Measurements from ENCODE around the gene GRAP2. TPM values are rescaled to one million over a fixed set of nuclear protein-coding genes. Genes with fewer than 3 reads are reported as not detected.

GRAP2 gene
- total RNA-seq, 4 donors from 2014 or later, result 0.97 to 2.0 TPM; not detected in 2

DNA sequence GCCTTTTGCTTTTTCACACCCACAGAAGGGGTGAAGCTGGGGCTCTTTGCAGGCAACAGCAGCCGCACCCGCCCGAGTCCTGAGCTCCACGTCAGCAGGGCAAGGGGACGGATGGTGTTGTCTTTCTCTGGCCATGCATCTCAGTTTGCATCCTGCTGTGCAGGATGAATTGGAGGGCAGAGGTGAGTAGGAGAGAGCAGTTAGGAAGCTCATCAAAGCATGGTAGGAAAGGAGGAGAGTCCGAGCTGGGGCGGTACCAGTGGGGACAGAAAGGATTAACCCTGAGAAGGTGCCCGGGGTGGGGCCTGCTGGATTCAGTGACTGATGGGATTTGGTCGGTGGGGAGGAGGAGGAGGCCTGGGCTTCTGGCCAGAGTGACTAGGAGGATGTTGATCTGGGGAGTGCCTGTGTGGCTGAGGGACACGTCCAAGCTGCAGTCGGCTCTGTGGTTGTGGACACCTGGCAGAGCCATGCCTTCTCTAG is 108.4 kb downstream of the GRAP2 start:
- no peaks in the 10 kb centered on the region for H3K4me1 ChIP-seq
- intact Hi-C loops (cut with DNase I; ENCODE audit: low total_unique reads), result no loop called here
- H3K27ac ChIP-seq, result no peak overlapping the region
- H3K9me3 ChIP-seq, result no peaks in the 10 kb centered on the region
- no peaks in the 10 kb centered on the region for H3K27me3 ChIP-seq
- H3K4me3 ChIP-seq, result no peak overlapping the region
- no peaks in the 10 kb centered on the region for H3K36me3 ChIP-seq
- DNase-seq, result no peak
- TF ChIP-seq, protein P1, sequence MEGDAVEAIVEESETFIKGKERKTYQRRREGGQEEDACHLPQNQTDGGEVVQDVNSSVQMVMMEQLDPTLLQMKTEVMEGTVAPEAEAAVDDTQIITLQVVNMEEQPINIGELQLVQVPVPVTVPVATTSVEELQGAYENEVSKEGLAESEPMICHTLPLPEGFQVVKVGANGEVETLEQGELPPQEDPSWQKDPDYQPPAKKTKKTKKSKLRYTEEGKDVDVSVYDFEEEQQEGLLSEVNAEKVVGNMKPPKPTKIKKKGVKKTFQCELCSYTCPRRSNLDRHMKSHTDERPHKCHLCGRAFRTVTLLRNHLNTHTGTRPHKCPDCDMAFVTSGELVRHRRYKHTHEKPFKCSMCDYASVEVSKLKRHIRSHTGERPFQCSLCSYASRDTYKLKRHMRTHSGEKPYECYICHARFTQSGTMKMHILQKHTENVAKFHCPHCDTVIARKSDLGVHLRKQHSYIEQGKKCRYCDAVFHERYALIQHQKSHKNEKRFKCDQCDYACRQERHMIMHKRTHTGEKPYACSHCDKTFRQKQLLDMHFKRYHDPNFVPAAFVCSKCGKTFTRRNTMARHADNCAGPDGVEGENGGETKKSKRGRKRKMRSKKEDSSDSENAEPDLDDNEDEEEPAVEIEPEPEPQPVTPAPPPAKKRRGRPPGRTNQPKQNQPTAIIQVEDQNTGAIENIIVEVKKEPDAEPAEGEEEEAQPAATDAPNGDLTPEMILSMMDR (IDR thresholded peaks at IDR 0.05), result no peak
- TF ChIP-seq POLR2A (IDR thresholded peaks at IDR 0.05), result no peak

DNA sequence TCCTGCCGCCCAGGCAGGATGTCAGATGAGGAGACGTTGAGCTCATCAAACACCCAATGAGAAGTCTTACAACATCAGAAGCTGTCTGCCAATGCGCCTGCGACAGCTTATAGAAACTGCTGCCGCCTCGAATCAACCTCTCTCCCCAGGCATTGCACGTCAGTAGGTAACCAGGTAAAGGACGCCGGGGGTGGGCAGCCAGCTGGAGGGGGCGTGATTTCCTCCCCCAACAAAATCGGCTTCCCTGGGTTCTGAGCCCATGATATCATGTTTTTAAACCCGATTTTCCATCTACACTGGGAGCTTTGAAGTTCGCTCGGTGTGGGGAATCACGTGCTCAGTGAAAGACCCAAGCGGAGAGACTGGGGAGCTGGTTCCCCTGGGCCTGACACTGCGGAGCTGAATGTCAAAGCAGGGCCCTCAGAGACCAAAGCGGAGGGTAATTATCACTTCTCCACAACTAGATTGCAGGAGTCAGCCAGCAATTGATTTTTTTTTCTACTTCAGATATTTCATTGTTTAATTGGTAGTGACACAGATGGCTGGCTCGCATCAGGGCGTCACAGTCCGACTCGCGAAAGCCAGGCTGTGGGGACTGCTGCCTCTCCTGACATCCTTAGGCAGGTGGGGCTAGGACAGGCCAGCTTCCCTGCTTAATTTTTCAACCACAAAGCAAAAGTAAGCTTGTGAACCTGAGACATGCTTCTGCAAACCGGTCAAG is 109.2 kb downstream of the GRAP2 start:
- no peak overlapping the region for H3K27ac ChIP-seq
- H3K4me3 ChIP-seq, result no peak overlapping the region

DNA sequence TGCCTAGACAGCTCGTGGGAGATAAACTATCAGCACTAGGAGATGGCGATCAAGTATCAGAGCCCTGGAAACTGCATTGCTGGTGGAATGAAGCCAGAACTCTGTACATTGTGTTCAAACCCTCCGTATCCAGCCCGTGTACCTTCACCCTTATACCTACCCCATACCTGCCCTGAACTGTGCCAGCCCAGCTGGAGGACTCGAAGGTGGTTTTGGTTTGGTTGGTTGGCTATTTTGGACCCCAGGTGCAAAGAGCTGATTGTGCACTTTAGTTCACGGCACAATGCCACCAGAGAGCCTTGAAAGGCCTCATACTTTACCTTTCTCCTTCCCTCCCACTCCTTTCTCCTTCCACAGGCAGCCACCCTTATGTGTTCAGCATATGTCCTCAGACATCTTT is 109.9 kb downstream of the GRAP2 start:
- Histone ChIP-seq H3K4me1 (no peaks in the 10 kb centered on the region), H3K9me3 (no peaks in the 10 kb centered on the region), H3K27me3 (no peaks in the 10 kb centered on the region), H3K4me3 (no peak overlapping the region), H3K36me3 (no peaks in the 10 kb centered on the region), H3K27ac (no peak overlapping the region)
- no peak for DNase-seq
- intact Hi-C loops (cut with DNase I; ENCODE audit: low total_unique reads), result no loop called here
- TF ChIP-seq POLR2A (IDR thresholded peaks at IDR 0.05), result no peak
- TF ChIP-seq, protein P1 (IDR thresholded peaks at IDR 0.05), result no peak

More for the DNA sequence above, 109.2 kb downstream of the GRAP2 start:
- Histone ChIP-seq H3K4me1 (no peaks in the 10 kb centered on the region), H3K36me3 (no peaks in the 10 kb centered on the region), H3K9me3 (no peaks in the 10 kb centered on the region), H3K27me3 (no peaks in the 10 kb centered on the region)
- intact Hi-C loops (cut with DNase I; ENCODE audit: low total_unique reads), result no loop called here
- TF ChIP-seq, protein P1 (IDR thresholded peaks at IDR 0.05), result no peak
- no peak for TF ChIP-seq POLR2A (IDR thresholded peaks at IDR 0.05)
- no peak for DNase-seq

DNA sequence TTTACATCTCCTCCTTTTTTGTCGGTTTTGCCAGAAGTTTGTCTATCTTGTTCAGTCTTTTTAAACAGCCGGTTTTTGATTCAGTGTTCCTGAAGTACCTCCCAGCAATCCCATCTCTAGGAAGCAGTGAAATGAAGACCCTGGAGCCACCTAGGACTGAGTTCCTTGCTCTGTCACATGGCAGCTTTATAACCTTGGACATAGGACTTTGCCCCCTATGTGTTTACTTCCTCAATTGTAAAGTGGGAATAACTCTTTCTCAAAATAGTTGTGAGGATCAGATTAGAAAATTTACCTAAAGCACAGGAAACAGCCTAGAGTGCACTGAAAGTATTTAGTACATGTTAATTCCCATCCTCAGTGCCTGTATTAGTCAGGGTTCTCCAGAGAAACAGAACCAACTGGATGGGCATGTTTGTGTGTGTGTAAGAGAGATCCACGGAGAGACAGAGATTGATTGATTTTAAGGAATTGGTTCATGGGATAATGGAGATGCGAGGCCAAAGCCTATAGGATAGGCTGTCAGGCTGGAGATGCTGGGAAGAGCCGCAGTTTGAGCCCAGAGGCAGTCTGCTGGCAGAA is 113.9 kb downstream of the GRAP2 start:
- no peaks in the 10 kb centered on the region for H3K36me3 ChIP-seq
- no peak for DNase-seq
- H3K27me3 ChIP-seq, result no peaks in the 10 kb centered on the region
- no peaks in the 10 kb centered on the region for H3K9me3 ChIP-seq
- no peaks in the 10 kb centered on the region for H3K4me1 ChIP-seq
- no peak overlapping the region for H3K27ac ChIP-seq
- intact Hi-C loops (cut with DNase I; ENCODE audit: low total_unique reads), result no loop called here
- H3K4me3 ChIP-seq, result no peak overlapping the region
- no peak for TF ChIP-seq POLR2A (IDR thresholded peaks at IDR 0.05)
- TF ChIP-seq, protein P1 (IDR thresholded peaks at IDR 0.05), result no peak

DNA sequence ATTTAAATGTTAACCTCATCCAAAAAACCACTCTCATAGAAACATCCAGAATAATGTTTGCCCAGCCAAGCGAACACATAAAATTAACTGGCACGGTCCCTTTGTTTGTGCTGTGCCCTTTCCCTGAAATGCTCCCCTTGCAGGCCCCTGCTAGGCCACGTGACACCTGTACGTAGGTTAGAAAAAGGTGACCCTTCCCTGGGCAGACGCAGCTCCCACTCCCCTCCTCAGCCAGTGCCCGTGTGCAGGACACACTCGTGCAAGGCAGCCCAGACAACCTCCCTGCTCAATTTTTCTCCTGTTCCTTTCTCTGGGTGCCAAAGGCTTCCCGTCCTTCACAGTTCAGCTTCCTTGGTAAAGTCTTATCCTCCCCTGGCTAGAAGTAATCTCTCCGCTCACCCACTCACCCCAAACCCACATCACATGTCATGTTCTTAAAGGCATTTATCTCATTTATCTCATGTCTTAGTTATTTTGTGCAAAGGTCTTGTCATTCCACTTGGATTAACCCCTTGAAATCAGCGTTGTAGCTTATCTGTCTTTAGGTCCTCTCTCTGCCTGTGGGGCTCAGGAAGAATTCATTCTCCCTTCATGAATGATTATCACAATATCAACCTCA is 114.6 kb downstream of the GRAP2 start:
- intact Hi-C loops (cut with DNase I; ENCODE audit: low total_unique reads), result no loop called here
- H3K9me3 ChIP-seq, result no peaks in the 10 kb centered on the region
- no peak overlapping the region for H3K27ac ChIP-seq
- H3K27me3 ChIP-seq, result no peaks in the 10 kb centered on the region
- no peak for DNase-seq
- H3K4me3 ChIP-seq, result no peak overlapping the region
- TF ChIP-seq, protein P1 (IDR thresholded peaks at IDR 0.05), result no peak
- no peak for TF ChIP-seq POLR2A (IDR thresholded peaks at IDR 0.05)
- no peaks in the 10 kb centered on the region for H3K4me1 ChIP-seq
- no peaks in the 10 kb centered on the region for H3K36me3 ChIP-seq

All from uterus (tissue), 4 donors.